AG09319 (cell line): ENCODE results near the gene PRDM4.

Experiments
- DNase-seq: peaks from one replicate; pipeline ENCODE4 v3.0.0-alpha.2; 2010; ENCODE audit warnings: low read depth; ENCODE audit errors: extremely low read depth
- CTCF ChIP-seq: IDR thresholded peaks from 2 replicates; pipeline ENCODE4 v1.5.1; 2011; ENCODE audit warnings: low read depth, mild to moderate bottlenecking, inconsistent platforms, low read length, moderate library complexity

The PRDM4 gene

GRCh38 chr12:107779077-107779831 is 18.3 kb upstream of the PRDM4 start:
- no peak for DNase-seq
- TF ChIP-seq CTCF: no peak

DNA sequence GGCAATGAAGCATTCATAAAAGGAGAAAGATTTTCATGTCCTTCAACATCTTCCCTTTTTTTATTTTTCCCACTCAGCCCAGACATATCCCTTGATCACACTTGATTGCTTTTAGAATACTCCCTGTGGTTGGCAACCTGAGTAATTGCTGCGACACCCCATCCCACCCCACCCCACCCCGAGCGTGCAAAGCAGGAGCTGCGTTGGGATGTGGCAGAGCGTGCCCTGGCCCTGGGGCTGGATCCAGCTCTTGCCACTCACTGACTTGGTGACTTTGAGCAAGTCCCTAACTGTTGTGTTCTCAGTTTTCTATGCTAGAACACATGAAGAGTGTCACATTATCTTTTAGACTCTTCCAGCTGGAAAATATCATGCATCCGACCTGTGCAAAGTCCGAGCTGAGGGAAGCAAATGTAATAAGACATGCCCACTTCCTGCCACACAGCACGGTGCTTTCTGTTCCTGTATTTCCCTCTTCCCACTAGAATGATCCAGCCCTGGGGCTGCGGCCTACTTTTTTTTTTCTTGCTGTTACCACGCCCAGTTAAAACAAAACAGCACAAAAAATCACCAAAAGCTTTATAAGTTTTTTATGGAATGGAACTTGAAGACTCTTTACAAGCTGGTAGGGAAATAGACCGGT is 17.6 kb upstream of the PRDM4 start:
- DNase-seq: no peak
- TF ChIP-seq CTCF: no peak

- DNase-seq: no peak
- no peak for TF ChIP-seq CTCF
Measured at GRCh38 chr12:107776171-107776570, 15.2 kb upstream of the PRDM4 start.

DNA sequence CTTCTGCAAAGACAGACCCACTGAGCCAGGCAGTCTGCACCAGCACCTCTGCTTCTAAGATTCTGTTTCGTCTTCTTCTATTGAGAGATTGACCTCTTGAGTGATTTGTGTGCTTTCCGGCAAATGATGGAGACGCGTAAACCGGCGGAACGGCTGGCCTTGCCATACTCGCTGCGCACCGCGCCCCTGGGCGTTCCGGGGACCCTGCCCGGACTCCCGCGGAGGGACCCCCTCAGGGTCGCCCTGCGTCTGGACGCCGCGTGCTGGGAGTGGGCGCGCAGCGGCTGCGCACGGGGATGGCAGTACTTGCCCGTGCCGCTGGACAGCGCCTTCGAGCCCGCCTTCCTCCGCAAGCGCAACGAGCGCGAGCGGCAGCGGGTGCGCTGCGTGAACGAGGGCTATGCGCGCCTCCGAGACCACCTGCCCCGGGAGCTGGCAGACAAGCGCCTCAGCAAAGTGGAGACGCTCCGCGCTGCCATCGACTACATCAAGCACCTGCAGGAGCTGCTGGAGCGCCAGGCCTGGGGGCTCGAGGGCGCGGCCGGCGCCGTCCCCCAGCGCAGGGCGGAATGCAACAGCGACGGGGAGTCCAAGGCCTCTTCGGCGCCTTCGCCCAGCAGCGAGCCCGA is 14.3 kb upstream of the PRDM4 start:
- TF ChIP-seq CTCF: no peak
- DNase-seq: no peak

GRCh38 chr12:107774349-107775029 is 13.6 kb upstream of the PRDM4 start, which contains the start of gene ASCL4:
Gene ASCL4, plus strand, starts transcription at chr12:107774704. Its CDS starts 515 bp downstream, at chr12:107775219.
- DNase-seq: no peak
- no peak for TF ChIP-seq CTCF

- no peak for DNase-seq
- no peak for TF ChIP-seq CTCF
Measured at GRCh38 chr12:107767466-107767865, 6.5 kb upstream of the PRDM4 start.
